ENCODE results near the gene MN1.

MN1 gene

DNA sequence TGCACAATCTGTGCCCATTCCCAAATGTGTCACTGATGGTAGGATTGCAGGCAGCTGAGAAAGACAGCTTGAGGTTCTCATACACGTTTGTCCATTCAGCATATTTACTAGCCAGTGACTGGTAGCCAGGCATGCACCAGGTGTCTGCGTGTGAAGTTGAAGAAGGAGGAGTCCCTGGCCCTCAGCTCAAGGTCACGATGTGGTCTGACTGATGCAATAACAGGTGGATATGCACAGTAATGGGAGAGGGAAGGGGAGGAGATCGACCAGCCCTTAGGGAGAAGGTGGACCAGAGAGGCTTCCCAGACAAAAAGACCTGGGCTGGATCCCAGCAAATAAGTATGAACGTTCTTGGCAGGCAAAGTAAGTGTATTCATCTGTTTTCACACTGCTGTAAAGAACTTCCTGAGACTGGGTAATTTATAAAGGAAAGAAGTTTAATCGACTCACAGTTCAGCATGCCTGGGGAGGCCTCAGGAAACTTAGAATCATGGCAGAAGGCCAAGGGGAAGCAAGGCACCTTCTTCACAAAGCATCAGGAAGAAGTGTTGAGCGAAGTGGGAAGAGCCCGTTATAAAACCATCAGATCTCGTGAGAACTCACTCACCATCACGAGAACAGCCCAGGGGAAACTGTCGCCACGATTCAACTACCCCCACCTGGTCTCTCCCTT is 96.0 kb downstream of the MN1 start:
- Histone ChIP-seq H3K27ac (no peak overlapping the region), H3K27me3 (ENCODE audit: control insufficient read depth, insufficient read depth, low read length) (no peaks in the 10 kb centered on the region), H3K79me2 (no peaks in the 10 kb centered on the region), H3K4me1 (no peaks in the 10 kb centered on the region), H2AFZ (no peak overlapping the region), H3K4me2 (ENCODE audit: low read length) (no peak overlapping the region), H3K9me3 (ENCODE audit: control insufficient read depth, low read length) (no peaks in the 10 kb centered on the region), H3K9ac (no peak overlapping the region), H3K36me3 (ENCODE audit: control insufficient read depth, insufficient read depth, low read length) (no peaks in the 10 kb centered on the region), H3K4me3 (ENCODE audit: low read depth, low read length) (no peak overlapping the region)
- TF ChIP-seq, protein P1, sequence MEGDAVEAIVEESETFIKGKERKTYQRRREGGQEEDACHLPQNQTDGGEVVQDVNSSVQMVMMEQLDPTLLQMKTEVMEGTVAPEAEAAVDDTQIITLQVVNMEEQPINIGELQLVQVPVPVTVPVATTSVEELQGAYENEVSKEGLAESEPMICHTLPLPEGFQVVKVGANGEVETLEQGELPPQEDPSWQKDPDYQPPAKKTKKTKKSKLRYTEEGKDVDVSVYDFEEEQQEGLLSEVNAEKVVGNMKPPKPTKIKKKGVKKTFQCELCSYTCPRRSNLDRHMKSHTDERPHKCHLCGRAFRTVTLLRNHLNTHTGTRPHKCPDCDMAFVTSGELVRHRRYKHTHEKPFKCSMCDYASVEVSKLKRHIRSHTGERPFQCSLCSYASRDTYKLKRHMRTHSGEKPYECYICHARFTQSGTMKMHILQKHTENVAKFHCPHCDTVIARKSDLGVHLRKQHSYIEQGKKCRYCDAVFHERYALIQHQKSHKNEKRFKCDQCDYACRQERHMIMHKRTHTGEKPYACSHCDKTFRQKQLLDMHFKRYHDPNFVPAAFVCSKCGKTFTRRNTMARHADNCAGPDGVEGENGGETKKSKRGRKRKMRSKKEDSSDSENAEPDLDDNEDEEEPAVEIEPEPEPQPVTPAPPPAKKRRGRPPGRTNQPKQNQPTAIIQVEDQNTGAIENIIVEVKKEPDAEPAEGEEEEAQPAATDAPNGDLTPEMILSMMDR (IDR thresholded peaks at IDR 0.05), result no peak

DNA sequence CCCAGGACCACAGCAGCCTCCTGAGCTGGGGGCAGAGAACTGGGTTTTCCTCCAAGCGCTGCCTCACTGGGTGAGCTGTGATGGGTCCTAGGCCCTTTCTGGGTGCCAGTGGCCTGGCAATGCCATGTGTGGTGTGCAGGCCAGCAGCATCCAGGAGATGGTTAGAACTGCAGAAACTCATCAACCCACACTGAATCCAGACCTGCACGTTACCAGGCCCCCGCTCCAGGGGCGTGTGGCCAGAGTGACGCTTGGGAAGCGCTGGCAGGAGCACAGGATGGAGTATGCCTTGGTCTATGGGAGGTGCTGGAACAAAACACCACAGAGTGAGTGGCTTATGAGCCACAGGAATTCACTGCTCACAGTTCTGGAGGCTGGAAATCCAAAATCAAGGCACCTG is 97.0 kb downstream of the MN1 start:
- no peak overlapping the region for H2AFZ ChIP-seq
- H3K9ac ChIP-seq, result no peak overlapping the region
- H3K36me3 ChIP-seq (ENCODE audit: control insufficient read depth, insufficient read depth, low read length), result no peaks in the 10 kb centered on the region
- H3K79me2 ChIP-seq, result no peaks in the 10 kb centered on the region
- TF ChIP-seq, protein P1 (IDR thresholded peaks at IDR 0.05), result no peak
- H3K4me1 ChIP-seq, result no peaks in the 10 kb centered on the region
- no peak overlapping the region for H3K4me3 ChIP-seq (ENCODE audit: low read depth, low read length)
- H3K27ac ChIP-seq, result no peak overlapping the region
- no peaks in the 10 kb centered on the region for H3K27me3 ChIP-seq (ENCODE audit: control insufficient read depth, insufficient read depth, low read length)
- H3K9me3 ChIP-seq (ENCODE audit: control insufficient read depth, low read length), result no peaks in the 10 kb centered on the region
- H3K4me2 ChIP-seq (ENCODE audit: low read length), result no peak overlapping the region

DNA sequence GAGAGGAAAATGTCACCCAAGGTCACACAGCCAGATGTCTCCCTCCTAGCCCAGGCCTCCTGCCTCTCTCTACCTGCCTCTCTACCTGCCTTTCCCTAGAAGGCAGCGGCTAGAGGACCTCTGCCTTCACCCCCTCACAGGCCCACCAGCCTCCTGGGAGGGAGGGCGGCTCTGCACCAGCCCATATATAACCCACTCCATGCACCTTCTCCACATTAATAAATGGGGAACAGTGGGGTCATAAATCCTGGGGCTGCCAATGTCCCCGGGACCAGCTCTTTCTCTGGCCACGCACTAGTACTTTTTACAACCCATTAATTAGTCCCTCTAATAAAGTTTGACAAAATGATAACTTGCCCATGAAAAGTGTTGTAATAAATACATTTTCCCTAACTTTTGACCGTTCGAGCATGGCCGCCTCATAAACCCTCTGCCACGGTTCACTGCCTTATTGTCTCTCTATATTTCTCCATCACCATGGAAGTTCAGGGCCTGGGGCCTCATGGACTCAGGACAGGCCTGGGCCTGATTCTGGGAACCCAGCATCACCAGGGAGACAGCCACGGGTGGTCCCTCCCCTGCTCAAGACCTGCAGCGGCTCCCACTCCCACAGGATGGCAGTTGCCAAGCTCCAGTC is 102.1 kb downstream of the MN1 start:
- TF ChIP-seq, protein P1 (IDR thresholded peaks at IDR 0.05), result no peak
- Histone ChIP-seq H3K9ac (no peak overlapping the region), H3K27me3 (ENCODE audit: control insufficient read depth, insufficient read depth, low read length) (no peaks in the 10 kb centered on the region), H3K4me3 (ENCODE audit: low read depth, low read length) (no peak overlapping the region), H3K79me2 (no peaks in the 10 kb centered on the region), H3K36me3 (ENCODE audit: control insufficient read depth, insufficient read depth, low read length) (no peaks in the 10 kb centered on the region), H3K27ac (no peak overlapping the region), H2AFZ (no peak overlapping the region), H3K4me2 (ENCODE audit: low read length) (no peak overlapping the region), H3K4me1 (no peaks in the 10 kb centered on the region), H3K9me3 (ENCODE audit: control insufficient read depth, low read length) (no peaks in the 10 kb centered on the region)

DNA sequence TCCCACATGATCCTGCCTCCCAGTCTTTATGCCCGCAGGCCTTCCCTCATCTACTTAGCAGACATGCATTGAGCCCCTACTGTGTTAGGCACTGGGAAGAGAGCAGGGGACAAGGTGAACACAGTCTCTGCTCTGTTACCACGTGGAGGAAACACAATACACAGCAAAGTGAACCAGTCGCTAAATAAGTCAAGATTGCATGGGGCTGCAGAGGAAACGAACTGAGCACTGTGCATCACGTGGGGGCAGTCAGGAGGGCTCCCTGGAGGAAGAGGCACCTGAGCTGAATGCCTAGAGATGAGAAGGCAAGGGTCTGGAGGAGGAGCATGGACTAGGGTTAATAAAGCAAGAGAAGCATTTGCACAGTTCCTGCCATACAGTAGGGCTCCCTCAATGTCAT is 102.7 kb downstream of the MN1 start:
- H3K4me2 ChIP-seq (ENCODE audit: low read length), result no peak overlapping the region
- no peaks in the 10 kb centered on the region for H3K36me3 ChIP-seq (ENCODE audit: control insufficient read depth, insufficient read depth, low read length)
- H3K27me3 ChIP-seq (ENCODE audit: control insufficient read depth, insufficient read depth, low read length), result no peaks in the 10 kb centered on the region
- H2AFZ ChIP-seq, result no peak overlapping the region
- no peaks in the 10 kb centered on the region for H3K4me1 ChIP-seq
- H3K9me3 ChIP-seq (ENCODE audit: control insufficient read depth, low read length), result no peaks in the 10 kb centered on the region
- H3K4me3 ChIP-seq (ENCODE audit: low read depth, low read length), result no peak overlapping the region
- no peak overlapping the region for H3K27ac ChIP-seq
- no peak overlapping the region for H3K9ac ChIP-seq
- H3K79me2 ChIP-seq, result no peaks in the 10 kb centered on the region
- TF ChIP-seq, protein P1 (IDR thresholded peaks at IDR 0.05), result no peak
